H1 (cell line): ENCODE data around the gene GPNMB. TPM values are rescaled to one million over a fixed set of nuclear protein-coding genes. Genes with fewer than 3 reads are reported as not detected.
A peak's percentile ranks its signal among the peaks of the same experiment; 100 is the strongest.

Experiments
- CTCF ChIA-PET: fragments of 300-600 bp; sonication (Branson Sonifier 250); formaldehyde crosslinking; loops from one replicate; lab custom pipeline; 2021; ENCODE audit not compliant: partially characterized antibody; lab: Charles Lee
- POLR2A ChIA-PET: fragments of 300-600 bp; sonication (Branson Sonifier 250); formaldehyde crosslinking; loops from one replicate; lab custom pipeline; 2021; ENCODE audit warnings: inconsistent platforms; ENCODE audit not compliant: partially characterized antibody; lab: Charles Lee
- DNase-seq, 2 experiments: peaks; one replicate each; pipeline versions ENCODE4 v3.0.0 to v3.0.0-alpha.2; 2010 to 2022; ENCODE audit warnings: low spot score in 2 of 2, low read depth in 1 of 2, mixed read lengths in 1 of 2
- FAIRE-seq: peaks from 2 replicates; lab custom pipeline; 2011; peaks lifted over from hg19 to GRCh38; lab: Jason Lieb, UNC
- H2AFZ ChIP-seq: 2 replicates; pipeline ENCODE4 v1.8.1; 2012; ENCODE audit warnings: low read length, inconsistent platforms
- H2AK5ac ChIP-seq: 2 replicates; pipeline ENCODE4 v1.6.1; 2013; ENCODE audit warnings: low read depth, low read length
- H2BK120ac ChIP-seq: replicated peaks from 2 replicates; pipeline ENCODE3; 2013; ENCODE audit warnings: low read depth, low read length, inconsistent platforms
- H2BK12ac ChIP-seq: 2 replicates; pipeline ENCODE4 v1.6.1; 2013; ENCODE audit warnings: low read depth, low read length
- H2BK15ac ChIP-seq: 2 replicates; pipeline ENCODE4 v1.6.1; 2013; ENCODE audit warnings: low read length
- H2BK20ac ChIP-seq: 2 replicates; pipeline ENCODE4 v1.6.1; 2013; ENCODE audit warnings: low read length
- H2BK5ac ChIP-seq: 2 replicates; pipeline ENCODE4 v1.6.1; 2013; ENCODE audit warnings: low read depth, low read length
- H3K14ac ChIP-seq: 2 replicates; pipeline ENCODE4 v1.6.1; 2013; ENCODE audit warnings: inconsistent platforms; ENCODE audit not compliant: insufficient read length
- H3K18ac ChIP-seq: 2 replicates; pipeline ENCODE4 v1.6.1; 2013; ENCODE audit warnings: low read length; ENCODE audit errors: extremely low read depth
- H3K23ac ChIP-seq: 2 replicates; pipeline ENCODE4 v1.6.1; 2013; ENCODE audit warnings: inconsistent platforms; ENCODE audit not compliant: insufficient read length
- H3K23me2 ChIP-seq: 2 replicates; pipeline ENCODE4 v1.6.1; 2013; ENCODE audit warnings: low read depth, low read length
- H3K27ac ChIP-seq: 2 replicates; pipeline ENCODE4 v1.6.1; 2011; ENCODE audit warnings: low read depth, low read length, inconsistent platforms
- H3K27me3 ChIP-seq, 4 experiments: replicated peaks in 1 of 4; 1 replicate in 1 of 4; 2 replicates in 3 of 4; pipeline versions ENCODE4 v1.6.1 to v1.8.1; 2011 to 2013; ENCODE audit warnings: low read length in 3 of 4, mild to moderate bottlenecking in 3 of 4, inconsistent platforms in 2 of 4, mixed read lengths in 2 of 4, moderate library complexity in 1 of 4; ENCODE audit not compliant: control insufficient read depth in 3 of 4, insufficient read depth in 3 of 4; ENCODE audit errors: extremely low read depth in 1 of 4
- H3K36me3 ChIP-seq, 4 experiments: 2 replicates each; pipeline versions ENCODE4 v1.6.1 to v1.8.1; 2011 to 2013; ENCODE audit warnings: mild to moderate bottlenecking in 4 of 4, low read length in 3 of 4, moderate library complexity in 2 of 4, control low read depth in 1 of 4, inconsistent platforms in 1 of 4; ENCODE audit not compliant: insufficient read depth in 4 of 4, control insufficient read depth in 2 of 4
- H3K4ac ChIP-seq: replicated peaks from 2 replicates; pipeline ENCODE3; 2013; ENCODE audit warnings: low read length, low read depth, mixed read lengths, inconsistent platforms; ENCODE audit not compliant: insufficient read length
- H3K4me1 ChIP-seq, 4 experiments: replicated peaks in 1 of 4; 1 replicate in 1 of 4; 2 replicates in 3 of 4; pipeline versions ENCODE4 v1.6.1 to v1.8.1; 2011 to 2013; ENCODE audit warnings: low read length in 3 of 4, inconsistent platforms in 2 of 4, mixed read lengths in 1 of 4; ENCODE audit not compliant: insufficient read depth in 4 of 4, control insufficient read depth in 3 of 4
- H3K4me2 ChIP-seq, 2 experiments: 2 replicates each; pipeline versions ENCODE4 v1.6.1 to v1.8.1; 2011 to 2013; ENCODE audit warnings: low read depth in 2 of 2, low read length in 2 of 2, control low read depth in 1 of 2, inconsistent platforms in 1 of 2, mild to moderate bottlenecking in 1 of 2; ENCODE audit not compliant: insufficient read depth in 1 of 2
- H3K4me3 ChIP-seq, 4 experiments: fragments of 200-600, 300-600 bp in 1 of 4; sonication (generic), shearing (Covaris generic), sonication (Bioruptor Twin) in 1 of 4; 2 replicates each; pipeline versions ENCODE4 v1.5.1 to v1.8.1; 2011 to 2016; ENCODE audit warnings: low read length in 4 of 4, low read depth in 3 of 4, control low read depth in 2 of 4, inconsistent platforms in 2 of 4, mild to moderate bottlenecking in 2 of 4, mixed read lengths in 1 of 4, moderate library complexity in 1 of 4; ENCODE audit not compliant: insufficient read depth in 2 of 4; ENCODE audit errors: extremely low read depth in 1 of 4
- H3K56ac ChIP-seq: replicated peaks from 2 replicates; pipeline ENCODE3; 2013; ENCODE audit warnings: low read depth, mild to moderate bottlenecking, mixed read lengths, low read length, inconsistent platforms; ENCODE audit not compliant: insufficient read length
- H3K79me1 ChIP-seq: 2 replicates; pipeline ENCODE4 v1.6.1; 2013; ENCODE audit warnings: low read depth, low read length, control low read depth
- H3K79me2 ChIP-seq, 2 experiments: 2 replicates each; pipeline versions ENCODE4 v1.6.1 to v1.8.1; 2012 to 2013; ENCODE audit warnings: low read length in 2 of 2, mild to moderate bottlenecking in 2 of 2, inconsistent platforms in 1 of 2; ENCODE audit not compliant: insufficient read depth in 2 of 2, control insufficient read depth in 1 of 2
- H3K9ac ChIP-seq, 4 experiments: replicated peaks in 1 of 4; 1 replicate in 1 of 4; 2 replicates in 3 of 4; pipeline versions ENCODE4 v1.6.1 to v1.8.1; 2011 to 2013; ENCODE audit warnings: low read depth in 3 of 4, low read length in 3 of 4, control low read depth in 2 of 4, mild to moderate bottlenecking in 2 of 4, moderate library complexity in 2 of 4, inconsistent platforms in 1 of 4; ENCODE audit errors: extremely low read depth in 1 of 4
- H3K9me3 ChIP-seq, 2 experiments: 2 replicates each; pipeline versions ENCODE4 v1.6.1 to v1.8.1; 2012 to 2013; ENCODE audit warnings: mild to moderate bottlenecking in 2 of 2, moderate library complexity in 2 of 2, control low read depth in 1 of 2, inconsistent platforms in 1 of 2, low read depth in 1 of 2, low read length in 1 of 2, mixed read lengths in 1 of 2; ENCODE audit not compliant: insufficient read depth in 2 of 2
- H4K20me1 ChIP-seq, 2 experiments: replicated peaks in 1 of 2; 2 replicates each; pipeline versions ENCODE3 to v1.8.1; 2011 to 2013; ENCODE audit warnings: inconsistent platforms in 2 of 2, low read length in 2 of 2, mild to moderate bottlenecking in 1 of 2; ENCODE audit not compliant: insufficient read depth in 2 of 2, control insufficient read depth in 1 of 2
- H4K5ac ChIP-seq: 2 replicates; pipeline ENCODE4 v1.6.1; 2013; ENCODE audit warnings: low read length, low read depth, mixed read lengths, inconsistent platforms; ENCODE audit not compliant: insufficient read length
- H4K8ac ChIP-seq: 2 replicates; pipeline ENCODE4 v1.8.0; 2013; ENCODE audit warnings: mild to moderate bottlenecking, moderate library complexity, low read length, inconsistent platforms; ENCODE audit not compliant: insufficient read depth; ENCODE audit errors: extremely low read depth
- H4K91ac ChIP-seq: replicated peaks from 2 replicates; pipeline ENCODE3; 2013; ENCODE audit warnings: low read length, mixed read lengths, inconsistent platforms; ENCODE audit not compliant: insufficient read length
- BACH1 ChIP-seq: IDR thresholded peaks from 2 replicates; pipeline ENCODE4 v1.6.1; 2012; ENCODE audit warnings: low read length, improper control_type of control experiment
- BCL11A ChIP-seq, 2 experiments: IDR thresholded peaks; one replicate each; pipeline ENCODE4 v1.6.1; 2011; ENCODE audit warnings: low read depth in 2 of 2, low read length in 2 of 2, mild to moderate bottlenecking in 2 of 2
- CBX8 ChIP-seq: fragments of 300-800, 300-1000 bp; sonication (generic); IDR thresholded peaks from 2 replicates; pipeline ENCODE4 v1.7.1; 2016; ENCODE audit warnings: low read depth, low read length, borderline replicate concordance
- EZH2 ChIP-seq: fragments of 200-600 bp; sonication (generic); IDR thresholded peaks from 2 replicates; pipeline ENCODE4 v1.7.1; 2012; ENCODE audit warnings: low read depth, mild to moderate bottlenecking, moderate library complexity, low read length, inconsistent platforms; ENCODE audit not compliant: severe bottlenecking
- NANOG ChIP-seq: IDR thresholded peaks from 2 replicates; pipeline ENCODE4 v1.6.1; 2011; ENCODE audit warnings: low read length, low read depth, mild to moderate bottlenecking, inconsistent platforms; ENCODE audit not compliant: insufficient read depth, poor library complexity, severe bottlenecking
- NRF1 ChIP-seq: IDR thresholded peaks from 2 replicates; pipeline ENCODE4 v1.6.1; 2011; ENCODE audit warnings: mild to moderate bottlenecking, low read depth, low read length, improper control_type of control experiment
- SAP30 ChIP-seq: fragments of 300-600 bp; sonication (generic); IDR thresholded peaks from 2 replicates; pipeline ENCODE4 v1.7.1; 2012; ENCODE audit warnings: low read length, moderate library complexity, mild to moderate bottlenecking, inconsistent platforms; ENCODE audit not compliant: insufficient read depth, insufficient replicate concordance
- TAF1 ChIP-seq: IDR thresholded peaks from 2 replicates; pipeline ENCODE4 v1.6.1; 2011; ENCODE audit warnings: mild to moderate bottlenecking, low read depth, low read length
- TEAD4 ChIP-seq: IDR thresholded peaks from 2 replicates; pipeline ENCODE4 v1.6.1; 2012; ENCODE audit warnings: low read depth, low read length, inconsistent platforms, mixed read lengths
- WGBS, 2 experiments: shearing (Covaris generic) in 1 of 2; methylation state at CpG; one replicate each; pipeline versions ENCODE4 v1.1.6 to v1.1.7; 2013 to 2015; ENCODE audit warnings: low lambda C conversion rate in 2 of 2, mixed read lengths in 2 of 2, inconsistent platforms in 1 of 2, low coverage in 1 of 2, missing lambda C conversion rate in 1 of 2; ENCODE audit not compliant: insufficient replicate concordance in 2 of 2, insufficient coverage in 1 of 2, insufficient read length in 1 of 2; ENCODE audit errors: extremely low coverage in 1 of 2, missing lambda C conversion rate in 1 of 2; 5-methylcytosine and 5-hydroxymethylcytosine counted together
- polyA plus RNA-seq, 7 experiments: library from polyadenylated mRNA; depleted of rRNA in 3 of 7; stranded (reverse) in 5 of 7; unstranded in 2 of 7; fragments of >200 nt in 5 of 7; fragments of 200-250 nt in 2 of 7; gene quantifications; 1 replicate in 5 of 7; 2 replicates in 1 of 7; 4 replicates in 1 of 7; pipeline versions ENCODE4 v1.2.1 to v1.2.3, GENCODE V29; 2011 to 2013; ENCODE audit warnings: missing spikeins in 2 of 7, mixed read lengths in 2 of 7
- total RNA-seq: library from RNA; stranded (reverse); fragmentation: NEBNext Ultra II Directional; extraction: Animal tissue kit (Norgen Biotek cat#: 25700); gene quantifications from 2 replicates; pipeline ENCODE4 v1.2.1, GENCODE V29; 2021
- TF ChIP-seq, protein P1 (sequence below): IDR thresholded peaks from 2 replicates; pipeline ENCODE4 v1.6.1; 2012; ENCODE audit warnings: low read length, inconsistent platforms
- TF ChIP-seq, protein P2 (sequence below): IDR thresholded peaks from 2 replicates; pipeline ENCODE4 v1.6.1; 2011; ENCODE audit warnings: low read length, improper control_type of control experiment

The GPNMB gene
- total and polyA plus RNA-seq, 2 of the 8 experiments (the other 6 are each of a cell fraction or from before 2014, with no cell fraction given), result 1.1 to 1.4 TPM

DNA sequence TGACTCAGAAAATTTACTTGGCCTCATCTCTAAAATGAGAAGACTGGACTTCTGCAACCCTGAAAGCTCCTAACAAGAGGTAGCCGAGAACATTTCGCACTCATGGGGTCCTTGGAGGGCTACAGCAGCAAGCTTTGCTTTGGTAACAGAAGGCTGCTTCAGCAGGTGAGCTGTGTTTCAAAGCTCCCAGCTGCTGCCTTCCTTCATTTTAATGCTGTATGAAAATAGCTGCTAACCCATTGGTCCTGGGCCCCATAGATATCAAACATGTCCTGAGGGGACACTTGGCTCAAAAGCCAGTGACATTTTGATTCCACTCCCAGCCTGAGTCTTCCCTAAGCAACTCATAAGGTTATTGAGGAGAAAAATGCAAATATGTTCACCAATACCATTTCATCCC lies 38.3 kb downstream of the GPNMB start:
- Histone ChIP-seq H2BK20ac (no peak overlapping the region), H4K91ac (no peak overlapping the region), H4K8ac (no peak overlapping the region), H3K4me2 (no peak overlapping the region), H3K23me2 (no peaks in the 10 kb centered on the region), H3K4me3 (no peak overlapping the region), H2AK5ac (0 out of 2 replicates have a peak overlapping the region, but pooled peaks have one; percentile 24), H3K23ac (no peak overlapping the region), H3K79me1 (no peaks in the 10 kb centered on the region), H3K27me3 (no peaks in the 10 kb centered on the region), H3K18ac (no peak overlapping the region; the same call in 1 of the 2 replicates), H3K27ac (no peak overlapping the region), H3K36me3 (no peaks in the 10 kb centered on the region), H3K14ac (no peak overlapping the region), H3K9me3 (no peaks in the 10 kb centered on the region), H3K4me1 (no peaks in the 10 kb centered on the region), H2BK5ac (no peak overlapping the region), H2AFZ (no peak overlapping the region), H2BK12ac (no peak overlapping the region), H3K9ac (no peak overlapping the region), H2BK15ac (no peak overlapping the region), H3K79me2 (no peaks in the 10 kb centered on the region), H2BK120ac (no peak overlapping the region), H3K56ac (no peak overlapping the region), H4K5ac (no peak overlapping the region), H4K20me1 (no peaks in the 10 kb centered on the region), H3K4ac (no peak overlapping the region)
- ChIA-PET CTCF (interaction anchor here (1.5 to 1.7 kb wide), 3 partner anchors 9 to 11 kb away, joined by 3 to 10 read pairs (median 6); no protein-coding TSS in a partner anchor), POLR2A (interaction anchor here (1.2 to 1.5 kb wide), 2 partner anchors 9 to 188 kb away, joined by 3 read pairs; no protein-coding TSS in a partner anchor)
- 92% methylated on average over 2 of the region's 2 CpGs; no CpG with 5 or more reads in 1 of the 2 experiments for WGBS, 2 experiments
- DNase-seq, result no peak
- no peak for FAIRE-seq
- no peak for TF ChIP-seq TAF1
- TF ChIP-seq BCL11A (IDR thresholded peaks at IDR 0.05; ENCODE audit: low read depth in 2 of 2, low read length in 2 of 2), result no peak
- TF ChIP-seq EZH2, result no peak
- TF ChIP-seq TEAD4, result no peak
- no peak for TF ChIP-seq NANOG
- no peak for TF ChIP-seq CBX8
- TF ChIP-seq, protein P1, sequence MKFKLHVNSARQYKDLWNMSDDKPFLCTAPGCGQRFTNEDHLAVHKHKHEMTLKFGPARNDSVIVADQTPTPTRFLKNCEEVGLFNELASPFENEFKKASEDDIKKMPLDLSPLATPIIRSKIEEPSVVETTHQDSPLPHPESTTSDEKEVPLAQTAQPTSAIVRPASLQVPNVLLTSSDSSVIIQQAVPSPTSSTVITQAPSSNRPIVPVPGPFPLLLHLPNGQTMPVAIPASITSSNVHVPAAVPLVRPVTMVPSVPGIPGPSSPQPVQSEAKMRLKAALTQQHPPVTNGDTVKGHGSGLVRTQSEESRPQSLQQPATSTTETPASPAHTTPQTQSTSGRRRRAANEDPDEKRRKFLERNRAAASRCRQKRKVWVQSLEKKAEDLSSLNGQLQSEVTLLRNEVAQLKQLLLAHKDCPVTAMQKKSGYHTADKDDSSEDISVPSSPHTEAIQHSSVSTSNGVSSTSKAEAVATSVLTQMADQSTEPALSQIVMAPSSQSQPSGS, result no peak
- no peak for TF ChIP-seq SAP30
- no peak for TF ChIP-seq NRF1
- TF ChIP-seq, protein P2, sequence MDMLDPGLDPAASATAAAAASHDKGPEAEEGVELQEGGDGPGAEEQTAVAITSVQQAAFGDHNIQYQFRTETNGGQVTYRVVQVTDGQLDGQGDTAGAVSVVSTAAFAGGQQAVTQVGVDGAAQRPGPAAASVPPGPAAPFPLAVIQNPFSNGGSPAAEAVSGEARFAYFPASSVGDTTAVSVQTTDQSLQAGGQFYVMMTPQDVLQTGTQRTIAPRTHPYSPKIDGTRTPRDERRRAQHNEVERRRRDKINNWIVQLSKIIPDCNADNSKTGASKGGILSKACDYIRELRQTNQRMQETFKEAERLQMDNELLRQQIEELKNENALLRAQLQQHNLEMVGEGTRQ, result no peak
- TF ChIP-seq BACH1, result no peak
